ENCODE measurements around the gene RELN. TPM values are rescaled to one million over a fixed set of nuclear protein-coding genes. Genes with fewer than 3 reads are reported as not detected.

RELN gene
- total RNA-seq, 1 donor from 2014 or later: 0.19 TPM

GRCh38 chr7:103940382-103941268 is 48.8 kb downstream of the RELN start:
- DNase-seq (ENCODE audit: extremely low spot score, unreplicated experiment): no peak
- Mint-ChIP-seq H3K4me3 (ENCODE audit: unreplicated experiment) (no peak overlapping the region), H3K9me3 (ENCODE audit: unreplicated experiment) (no peaks in the 10 kb centered on the region), H3K36me3 (ENCODE audit: unreplicated experiment) (no peaks in the 10 kb centered on the region), H3K4me1 (ENCODE audit: unreplicated experiment) (no peaks in the 10 kb centered on the region), H3K27ac (ENCODE audit: unreplicated experiment) (no peak overlapping the region), H3K27me3 (ENCODE audit: unreplicated experiment) (peaks cover 8% of the 10 kb centered on the region)
- no peak for TF ChIP-seq CTCF (IDR thresholded peaks at IDR 0.05)

GRCh38 chr7:103937680-103938079 is 51.8 kb downstream of the RELN start:
- Mint-ChIP-seq H3K27ac (ENCODE audit: unreplicated experiment) (no peak overlapping the region), H3K4me1 (ENCODE audit: unreplicated experiment) (no peaks in the 10 kb centered on the region), H3K36me3 (ENCODE audit: unreplicated experiment) (no peaks in the 10 kb centered on the region), H3K9me3 (ENCODE audit: unreplicated experiment) (no peaks in the 10 kb centered on the region), H3K27me3 (ENCODE audit: unreplicated experiment) (peaks cover 5% of the 10 kb centered on the region), H3K4me3 (ENCODE audit: unreplicated experiment) (no peak overlapping the region)
- no peak for TF ChIP-seq CTCF (IDR thresholded peaks at IDR 0.05)
- no peak for DNase-seq (ENCODE audit: extremely low spot score, unreplicated experiment)

- no peak for DNase-seq (ENCODE audit: extremely low spot score, unreplicated experiment)
- peaks cover 5% of the 10 kb centered on the region for H3K27me3 Mint-ChIP-seq (ENCODE audit: unreplicated experiment)
- H3K36me3 Mint-ChIP-seq (ENCODE audit: unreplicated experiment): no peaks in the 10 kb centered on the region
- H3K27ac Mint-ChIP-seq (ENCODE audit: unreplicated experiment): no peak overlapping the region
- TF ChIP-seq CTCF (IDR thresholded peaks at IDR 0.05): no peak
- H3K9me3 Mint-ChIP-seq (ENCODE audit: unreplicated experiment): no peaks in the 10 kb centered on the region
- no peak overlapping the region for H3K4me3 Mint-ChIP-seq (ENCODE audit: unreplicated experiment)
- no peaks in the 10 kb centered on the region for H3K4me1 Mint-ChIP-seq (ENCODE audit: unreplicated experiment)
Measured at GRCh38 chr7:103936558-103936957, 52.9 kb downstream of the RELN start.

GRCh38 chr7:103934508-103934907 is 55.0 kb downstream of the RELN start:
- no peak overlapping the region for H3K4me3 Mint-ChIP-seq (ENCODE audit: unreplicated experiment)
- H3K27ac Mint-ChIP-seq (ENCODE audit: unreplicated experiment): no peak overlapping the region
- DNase-seq (ENCODE audit: extremely low spot score, unreplicated experiment): no peak
- no peak for TF ChIP-seq CTCF (IDR thresholded peaks at IDR 0.05)
- no peaks in the 10 kb centered on the region for H3K4me1 Mint-ChIP-seq (ENCODE audit: unreplicated experiment)
- H3K36me3 Mint-ChIP-seq (ENCODE audit: unreplicated experiment): no peaks in the 10 kb centered on the region
- peaks cover 2% of the 10 kb centered on the region for H3K27me3 Mint-ChIP-seq (ENCODE audit: unreplicated experiment)
- H3K9me3 Mint-ChIP-seq (ENCODE audit: unreplicated experiment): no peaks in the 10 kb centered on the region

GRCh38 chr7:103932389-103932788 is 57.1 kb downstream of the RELN start:
- H3K4me3 Mint-ChIP-seq (ENCODE audit: unreplicated experiment): no peak overlapping the region
- no peak for DNase-seq (ENCODE audit: extremely low spot score, unreplicated experiment)
- no peaks in the 10 kb centered on the region for H3K9me3 Mint-ChIP-seq (ENCODE audit: unreplicated experiment)
- H3K27ac Mint-ChIP-seq (ENCODE audit: unreplicated experiment): no peak overlapping the region
- no peaks in the 10 kb centered on the region for H3K36me3 Mint-ChIP-seq (ENCODE audit: unreplicated experiment)
- peaks cover 2% of the 10 kb centered on the region for H3K27me3 Mint-ChIP-seq (ENCODE audit: unreplicated experiment)
- no peak for TF ChIP-seq CTCF (IDR thresholded peaks at IDR 0.05)
- no peaks in the 10 kb centered on the region for H3K4me1 Mint-ChIP-seq (ENCODE audit: unreplicated experiment)
